K562 (cell line): ENCODE results near the gene SLC38A1. TPM values are rescaled to one million over a fixed set of nuclear protein-coding genes. Genes with fewer than 3 reads are reported as not detected.
A peak's percentile ranks its signal among the peaks of the same experiment; 100 is the strongest.

ENCODE experiments used
- ATAC-seq: fragments of 200-7000 bp; cut with Tn5 transposase; 3 replicates; pipeline ENCODE4 v1.9.1; 2020; ENCODE audit warnings: moderate library complexity
- BruUV-seq: library from RNA; stranded (reverse); fragments of 400-500 nt; replicated peaks from 2 replicates; lab custom pipeline; 2021; lab: Mats Ljungman, UMichigan
- CTCF ChIA-PET: fragments of 300-600 bp; formaldehyde crosslinking; extraction: SDS; loops from one replicate; lab custom pipeline; 2021; ENCODE audit warnings: low intra/inter-chr PET ratio; lab: Yijun Ruan, JAX
- POLR2A ChIA-PET: fragments of 300-600, 350-650 bp; sonication (Branson Sonifier 250); formaldehyde crosslinking; extraction: SDS; loops from one replicate; lab custom pipeline; 2021; ENCODE audit warnings: antibody characterized with exemption, inconsistent platforms; lab: Yijun Ruan, JAX
- DNase-seq, 4 experiments: peaks; one replicate each; pipeline versions ENCODE4 v3.0.0 to v3.0.0-alpha.2; 2011 to 2018; ENCODE audit warnings: low spot score in 3 of 4, mixed read lengths in 3 of 4; ENCODE audit errors: extremely low read depth in 1 of 4
- FAIRE-seq: peaks from 2 replicates; lab custom pipeline; 2011; peaks lifted over from hg19 to GRCh38; lab: Jason Lieb, UNC
- H2AFZ ChIP-seq: 2 replicates; pipeline ENCODE4 v1.6.0; 2011; ENCODE audit warnings: low read depth, low read length, control low read depth, inconsistent platforms
- H3K27ac ChIP-seq: fragments of 200-600 bp; 3 replicates; pipeline ENCODE4 v1.8.0; 2011; ENCODE audit warnings: low read depth, mild to moderate bottlenecking, control low read depth, inconsistent platforms, low read length, moderate library complexity, mixed read lengths; ENCODE audit errors: extremely low read depth
- H3K27me3 ChIP-seq, 2 experiments: fragments of 300-600 bp in 1 of 2; 2 replicates in 1 of 2; 3 replicates in 1 of 2; pipeline versions ENCODE4 v1.6.0 to v1.8.0; 2011; ENCODE audit warnings: inconsistent platforms in 2 of 2, low read length in 2 of 2, mild to moderate bottlenecking in 1 of 2, mixed read lengths in 1 of 2, moderate library complexity in 1 of 2; ENCODE audit not compliant: control insufficient read depth in 2 of 2, insufficient read depth in 2 of 2
- H3K36me3 ChIP-seq: fragments of 300-600 bp; 3 replicates; pipeline ENCODE4 v1.8.0; 2011; ENCODE audit warnings: mild to moderate bottlenecking, low read length, inconsistent platforms; ENCODE audit not compliant: control insufficient read depth, insufficient read depth
- H3K4me1 ChIP-seq, 2 experiments: fragments of 200-600 bp in 1 of 2; replicated peaks in 1 of 2; 2 replicates in 1 of 2; 3 replicates in 1 of 2; pipeline versions ENCODE4 v1.5.1 to v1.8.0; 2011; ENCODE audit warnings: inconsistent platforms in 2 of 2, low read length in 2 of 2, mild to moderate bottlenecking in 1 of 2, mixed read lengths in 1 of 2, moderate library complexity in 1 of 2; ENCODE audit not compliant: control insufficient read depth in 2 of 2, insufficient read depth in 2 of 2
- H3K4me2 ChIP-seq: 2 replicates; pipeline ENCODE4 v1.6.1; 2011; ENCODE audit warnings: low read length, control low read depth, inconsistent platforms, mixed read lengths; ENCODE audit not compliant: insufficient read depth
- H3K4me3 ChIP-seq: fragments of 200-600 bp; sonication (generic), shearing (Covaris generic); 2 replicates; pipeline ENCODE4 v1.5.1; 2016; ENCODE audit warnings: control low read depth, inconsistent platforms
- H3K79me2 ChIP-seq: fragments of 200-600 bp; 3 replicates; pipeline ENCODE4 v1.8.0; 2011; ENCODE audit warnings: low read length, inconsistent platforms; ENCODE audit not compliant: control insufficient read depth, insufficient read depth
- H3K9ac ChIP-seq, 2 experiments: 2 replicates each; pipeline versions ENCODE4 v1.6.0 to v1.6.1; 2011; ENCODE audit warnings: low read depth in 2 of 2, low read length in 2 of 2, control low read depth in 1 of 2, inconsistent platforms in 1 of 2, mild to moderate bottlenecking in 1 of 2, mixed read lengths in 1 of 2; ENCODE audit not compliant: insufficient read depth in 1 of 2
- H3K9me1 ChIP-seq: one replicate; pipeline ENCODE4 v1.6.0; 2011; ENCODE audit warnings: inconsistent platforms, mild to moderate bottlenecking, low read length, moderate library complexity; ENCODE audit not compliant: control insufficient read depth, insufficient read depth
- H3K9me3 ChIP-seq: replicated peaks from 2 replicates; pipeline ENCODE4 v1.5.1; 2011; ENCODE audit warnings: low read depth, low read length, inconsistent platforms; ENCODE audit not compliant: control insufficient read depth, insufficient read depth
- H4K20me1 ChIP-seq: replicated peaks from 2 replicates; pipeline ENCODE4 v1.6.1; 2011; ENCODE audit warnings: low read length, inconsistent platforms, mixed read lengths; ENCODE audit not compliant: control insufficient read depth, insufficient read depth
- CBX8 ChIP-seq: fragments of 200-600 bp; sonication (generic); IDR thresholded peaks from 2 replicates; pipeline ENCODE4 v1.6.1; 2012; ENCODE audit warnings: borderline replicate concordance, mixed run types, low read depth, mild to moderate bottlenecking, moderate library complexity, mixed read lengths, low read length, control low read depth, inconsistent platforms; ENCODE audit not compliant: poor library complexity, severe bottlenecking; ENCODE audit errors: extremely low read depth
- CHD1 ChIP-seq: fragments of 200-600 bp; sonication (generic); IDR thresholded peaks from one replicate; pipeline ENCODE4 v1.6.1; 2012; ENCODE audit warnings: mild to moderate bottlenecking, moderate library complexity, low read length, inconsistent platforms
- ELK3 ChIP-seq: fragments of 450-650 bp; formaldehyde crosslinking; IDR thresholded peaks from 2 replicates; pipeline ENCODE4 v1.4.0; 2020; ENCODE audit warnings: mild to moderate bottlenecking
- GABPA ChIP-seq: fragments of 200-800 bp; sonication (Bioruptor generic); conservative IDR thresholded peaks from 2 replicates; pipeline ENCODE4 v1.6.1; 2016; ENCODE audit warnings: low read depth, missing genetic modification characterization, missing compliant biosample characterization
- GTF2A2 ChIP-seq: IDR thresholded peaks from 2 replicates; pipeline ENCODE4 v1.6.1; 2016; ENCODE audit warnings: mild to moderate bottlenecking, missing genetic modification characterization, missing compliant biosample characterization
- IRF2 ChIP-seq: sonication (generic); formaldehyde crosslinking; IDR thresholded peaks from 2 replicates; pipeline ENCODE4 v1.8.1; 2022; ENCODE audit warnings: mild to moderate bottlenecking, missing genetic modification reagents
- KAT7 ChIP-seq: sonication (generic); formaldehyde crosslinking; IDR thresholded peaks from 2 replicates; pipeline ENCODE4 v1.8.0; 2022; ENCODE audit warnings: missing genetic modification reagents, mild to moderate bottlenecking, borderline replicate concordance
- LEF1 ChIP-seq: fragments of 450-650 bp; IDR thresholded peaks from 2 replicates; pipeline ENCODE4 v1.6.1; 2016; ENCODE audit warnings: mild to moderate bottlenecking
- RBM22 ChIP-seq: fragments of 200-400 bp; formaldehyde crosslinking; IDR thresholded peaks from 2 replicates; pipeline ENCODE4 v1.6.1; 2018; ENCODE audit warnings: low read length, low read depth; ENCODE audit not compliant: poor library complexity, severe bottlenecking
- RBM25 ChIP-seq: fragments of 200-400 bp; formaldehyde crosslinking; IDR thresholded peaks from 2 replicates; pipeline ENCODE4 v1.6.1; 2018; ENCODE audit warnings: low read length, low read depth, moderate library complexity; ENCODE audit not compliant: severe bottlenecking
- SNRNP70 ChIP-seq: fragments of 200-400 bp; formaldehyde crosslinking; optimal IDR thresholded peaks from 2 replicates; pipeline ENCODE3; 2017; ENCODE audit warnings: low read depth, low read length
- ZNF143 ChIP-seq: sonication (generic); formaldehyde crosslinking; IDR thresholded peaks from 2 replicates; pipeline ENCODE4 v1.9.0; 2022; ENCODE audit warnings: mild to moderate bottlenecking, missing genetic modification reagents
- ZNF311 ChIP-seq: fragments of 250-450 bp; sonication (Bioruptor Pico); IDR thresholded peaks from 2 replicates; pipeline ENCODE4 v1.4.0; 2020; ENCODE audit warnings: mild to moderate bottlenecking, moderate library complexity
- WGBS: fragments of 100-300 bp; shearing (Covaris generic); methylation state at CpG from one replicate; pipeline ENCODE4 v1.1.6; 2016; ENCODE audit warnings: low coverage, mixed read lengths; ENCODE audit not compliant: insufficient coverage; ENCODE audit errors: missing lambda C conversion rate; 5-methylcytosine and 5-hydroxymethylcytosine counted together
- in situ Hi-C: fragments of 300-500 bp; cut with MboI; formaldehyde crosslinking; loops from 4 replicates; pipeline ENCODE4 v1.15.0; 2018; ENCODE audit warnings: inconsistent platforms, mixed read lengths
- intact Hi-C: fragments of 100-400 bp; cut with micrococcal nuclease; formaldehyde crosslinking; loops from 2 replicates; pipeline ENCODE4 v1.14.2; 2022
- polyA plus RNA-seq, 8 experiments: library from polyadenylated mRNA; depleted of rRNA in 4 of 8; stranded (reverse) in 5 of 8; unstranded in 3 of 8; fragments of >200 nt; fragmentation: Nextera tagmentation in 2 of 8; fragmentation: Illumina TruSeq in 1 of 8; extraction: Ambion mirVana in 2 of 8; extraction: Trizol in 1 of 8; gene quantifications; 2 replicates each; pipeline versions ENCODE4 v1.2.1 to v1.2.3, GENCODE V29; 2011 to 2014; ENCODE audit warnings: inconsistent platforms in 1 of 8, missing spikeins in 1 of 8
- total RNA-seq, 7 experiments: library from RNA; depleted of rRNA in 6 of 7; stranded (reverse); fragments of >200 nt in 6 of 7; fragmentation: Illumina TruSeq in 2 of 7; extraction: Trizol in 2 of 7; gene quantifications; 2 replicates each; pipeline versions ENCODE4 v1.2.1 to v1.2.3, GENCODE V29; 2011 to 2021; ENCODE audit warnings: low replicate concordance in 1 of 7
- TF ChIP-seq, protein P1 (sequence below): fragments of 250-450 bp; sonication (Bioruptor Pico); IDR thresholded peaks from 2 replicates; pipeline ENCODE4 v1.4.0; 2020; ENCODE audit warnings: mild to moderate bottlenecking, moderate library complexity

Gene SLC38A1
- total and polyA plus RNA-seq, 9 of the 15 experiments (the other 6 are each of a cell fraction or from before 2014, with no cell fraction given): 51.9 to 112 (median 75.0) TPM

DNA sequence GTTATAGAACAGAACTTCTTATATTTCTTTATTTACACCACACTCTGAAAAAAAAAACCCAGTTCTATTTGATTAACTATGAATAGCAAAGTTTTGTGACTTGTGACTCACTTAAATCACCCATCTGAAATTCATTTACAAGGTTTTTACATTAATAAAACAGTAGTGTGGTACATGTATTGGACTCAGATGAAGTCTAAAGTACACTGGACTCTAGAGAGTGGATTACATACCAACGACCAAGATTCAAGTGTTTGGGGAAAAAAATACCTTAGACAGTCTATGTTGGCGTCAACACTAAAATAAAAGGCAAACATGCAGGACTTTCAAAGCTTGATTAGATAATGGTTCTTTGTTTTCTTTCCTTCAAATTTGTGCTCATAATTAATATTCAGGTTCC lies 85.7 kb downstream of the SLC38A1 start:
- H3K27me3 ChIP-seq: no peaks in the 10 kb centered on the region
- WGBS: 68% methylated on average over 2 of the region's 2 CpGs
- no peak for ATAC-seq
- POLR2A ChIA-PET: interaction anchor here (1.5 kb wide), 1 partner anchor 20 kb away, joined by 4 read pairs; no protein-coding TSS in a partner anchor
- no peaks in the 10 kb centered on the region for H4K20me1 ChIP-seq
- CTCF ChIA-PET: no interaction called here
- no peak overlapping the region for H3K9ac ChIP-seq
- H3K4me2 ChIP-seq: no peak overlapping the region
- H3K4me3 ChIP-seq: no peak overlapping the region
- peaks cover 15% of the 10 kb centered on the region; the same call in 2 of the 3 replicates for H3K36me3 ChIP-seq
- H3K9me1 ChIP-seq: no peaks in the 10 kb centered on the region
- no peaks in the 10 kb centered on the region for H3K4me1 ChIP-seq
- BruUV-seq: no TSS peak
- no peak overlapping the region for H2AFZ ChIP-seq
- DNase-seq: no peak
- in situ Hi-C loops: no loop called here
- H3K79me2 ChIP-seq: no peaks in the 10 kb centered on the region
- H3K9me3 ChIP-seq: no peaks in the 10 kb centered on the region
- H3K27ac ChIP-seq: no peak overlapping the region
- intact Hi-C loops: loop anchor here (5.0 kb wide), 1 partner anchor 84 kb away; the partner anchor contains the start of gene SLC38A1
- TF ChIP-seq RBM22 (peak; percentile 14), LEF1 (no peak), RBM25 (no peak), CHD1 (no peak)
- FAIRE-seq: no peak

- intact Hi-C loops: loop anchor here (5.0 kb wide), 1 partner anchor 86 kb away; the partner anchor contains the start of gene SLC38A1
- ChIA-PET POLR2A (no interaction called here), CTCF (no interaction called here)
- WGBS: 88% methylated on average over 1 of the region's 1 CpG
- H4K20me1 ChIP-seq: no peaks in the 10 kb centered on the region
- no peak for ATAC-seq
- no TSS peak for BruUV-seq
- no peaks in the 10 kb centered on the region for H3K27me3 ChIP-seq
- H2AFZ ChIP-seq: no peak overlapping the region
- H3K4me3 ChIP-seq: no peak overlapping the region
- H3K9me3 ChIP-seq: no peaks in the 10 kb centered on the region
- peaks cover 7% of the 10 kb centered on the region; the same call in 2 of the 3 replicates for H3K36me3 ChIP-seq
- H3K27ac ChIP-seq: no peak overlapping the region
- H3K79me2 ChIP-seq: no peaks in the 10 kb centered on the region
- H3K4me1 ChIP-seq: no peaks in the 10 kb centered on the region
- in situ Hi-C loops: no loop called here
- no peak overlapping the region for H3K9ac ChIP-seq
- no peak for DNase-seq
- no peak for FAIRE-seq
- H3K9me1 ChIP-seq: no peaks in the 10 kb centered on the region
- no peak overlapping the region for H3K4me2 ChIP-seq
- no peak for TF ChIP-seq ELK3
- no peak for TF ChIP-seq KAT7 (CRISPR knock-in tag)
- no peak for TF ChIP-seq GABPA (tag)
- TF ChIP-seq, protein P1, sequence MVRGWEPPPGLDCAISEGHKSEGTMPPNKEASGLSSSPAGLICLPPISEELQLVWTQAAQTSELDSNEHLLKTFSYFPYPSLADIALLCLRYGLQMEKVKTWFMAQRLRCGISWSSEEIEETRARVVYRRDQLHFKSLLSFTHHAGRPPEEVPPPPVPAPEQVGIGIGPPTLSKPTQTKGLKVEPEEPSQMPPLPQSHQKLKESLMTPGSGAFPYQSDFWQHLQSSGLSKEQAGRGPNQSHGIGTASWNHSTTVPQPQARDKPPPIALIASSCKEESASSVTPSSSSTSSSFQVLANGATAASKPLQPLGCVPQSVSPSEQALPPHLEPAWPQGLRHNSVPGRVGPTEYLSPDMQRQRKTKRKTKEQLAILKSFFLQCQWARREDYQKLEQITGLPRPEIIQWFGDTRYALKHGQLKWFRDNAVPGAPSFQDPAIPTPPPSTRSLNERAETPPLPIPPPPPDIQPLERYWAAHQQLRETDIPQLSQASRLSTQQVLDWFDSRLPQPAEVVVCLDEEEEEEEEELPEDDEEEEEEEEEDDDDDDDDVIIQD: no peak
- TF ChIP-seq ZNF311 (CRISPR knock-in tag): no peak
- TF ChIP-seq SNRNP70: no peak
- no peak for TF ChIP-seq GTF2A2 (tag)
- no peak for TF ChIP-seq CBX8
- no peak for TF ChIP-seq ZNF143 (CRISPR knock-in tag)
- no peak for TF ChIP-seq IRF2 (CRISPR knock-in tag)
Measured at GRCh38 chr12:46181465-46181864, 87.4 kb downstream of the SLC38A1 start.
